Natural killer cell (primary cell): Measurements from ENCODE around the gene SYNGR2. TPM values are rescaled to one million over a fixed set of nuclear protein-coding genes. Genes with fewer than 3 reads are reported as not detected.
A peak's percentile ranks its signal among the peaks of the same experiment; 100 is the strongest.

Experiments
- ATAC-seq, 3 donors: fragments of 150-1000 bp in 2 of 3; fragments of 200-7000 bp in 1 of 3; cut with Tn5 transposase; 1 replicate in 1 of 3; 2 replicates in 2 of 3; pipeline ENCODE4 v1.10.0; 2021; ENCODE audit warnings: mild to moderate bottlenecking in 2 of 3, moderate library complexity in 2 of 3
- DNase-seq, 2 donors: peaks; one replicate each; pipeline versions ENCODE4 v3.0.0 to v3.0.0-alpha.2; 2013 to 2021; ENCODE audit warnings: mixed read lengths in 1 of 2
- H3K27ac ChIP-seq: one replicate; pipeline ENCODE4 v1.5.1; 2013; ENCODE audit warnings: mild to moderate bottlenecking, low read length
- H3K27me3 ChIP-seq: one replicate; pipeline ENCODE4 v1.6.1; 2013; ENCODE audit warnings: low read length; ENCODE audit not compliant: control insufficient read depth, insufficient read depth
- H3K36me3 ChIP-seq: one replicate; pipeline ENCODE4 v1.6.1; 2013; ENCODE audit warnings: low read length; ENCODE audit not compliant: control insufficient read depth, insufficient read depth
- H3K4me1 ChIP-seq: one replicate; pipeline ENCODE4 v1.6.1; 2013; ENCODE audit warnings: low read length; ENCODE audit not compliant: control insufficient read depth, insufficient read depth
- H3K4me3 ChIP-seq: one replicate; pipeline ENCODE4 v1.5.1; 2013; ENCODE audit warnings: low read length
- H3K9me3 ChIP-seq: one replicate; pipeline ENCODE4 v1.6.1; 2013; ENCODE audit warnings: low read length; ENCODE audit not compliant: control insufficient read depth, insufficient read depth
- H3K27ac Mint-ChIP-seq, 2 donors: one replicate each; pipeline ENCODE4 v1.8.0; 2022; ENCODE audit warnings: mild to moderate bottlenecking in 2 of 2, mixed read lengths in 2 of 2, moderate library complexity in 1 of 2
- H3K27me3 Mint-ChIP-seq, 2 donors: one replicate each; pipeline ENCODE4 v1.8.0; 2022; ENCODE audit warnings: low read depth in 2 of 2, mixed read lengths in 2 of 2
- H3K36me3 Mint-ChIP-seq: one replicate; pipeline ENCODE4 v1.8.0; 2022; ENCODE audit warnings: mixed read lengths
- H3K4me1 Mint-ChIP-seq, 2 donors: one replicate each; pipeline ENCODE4 v1.8.0; 2022; ENCODE audit warnings: mixed read lengths in 2 of 2
- H3K4me3 Mint-ChIP-seq: one replicate; pipeline ENCODE4 v1.8.0; 2022; ENCODE audit warnings: mild to moderate bottlenecking, moderate library complexity, mixed read lengths
- H3K9me3 Mint-ChIP-seq, 2 donors: one replicate each; pipeline ENCODE4 v1.8.0; 2022; ENCODE audit warnings: mixed read lengths in 2 of 2
- WGBS: methylation state at CpG from one replicate; pipeline ENCODE4 v1.1.7; 2013; ENCODE audit warnings: missing lambda C conversion rate; ENCODE audit not compliant: insufficient coverage; 5-methylcytosine and 5-hydroxymethylcytosine counted together
- intact Hi-C: fragments of 100-400 bp; cut with micrococcal nuclease; formaldehyde crosslinking; loops from one replicate; pipeline ENCODE4 v1.14.2; 2022
- total RNA-seq, 4 donors: library from RNA; stranded (reverse); fragments of 120-200 nt in 1 of 4; gene quantifications; one replicate each; pipeline versions ENCODE4 v1.2.3 to v1.2.4, GENCODE V29; 2013 to 2022
- TF ChIP-seq, protein P1 (sequence below): fragments of 200-600 bp; IDR thresholded peaks from one replicate; pipeline ENCODE4 v1.8.0; 2022; ENCODE audit warnings: antibody characterized with exemption

Gene SYNGR2
- total RNA-seq, 3 donors from 2014 or later (not counting 1 experiment from before 2014, with no cell fraction given) = 41.2 to 62.1 (median 43.5) TPM

DNA sequence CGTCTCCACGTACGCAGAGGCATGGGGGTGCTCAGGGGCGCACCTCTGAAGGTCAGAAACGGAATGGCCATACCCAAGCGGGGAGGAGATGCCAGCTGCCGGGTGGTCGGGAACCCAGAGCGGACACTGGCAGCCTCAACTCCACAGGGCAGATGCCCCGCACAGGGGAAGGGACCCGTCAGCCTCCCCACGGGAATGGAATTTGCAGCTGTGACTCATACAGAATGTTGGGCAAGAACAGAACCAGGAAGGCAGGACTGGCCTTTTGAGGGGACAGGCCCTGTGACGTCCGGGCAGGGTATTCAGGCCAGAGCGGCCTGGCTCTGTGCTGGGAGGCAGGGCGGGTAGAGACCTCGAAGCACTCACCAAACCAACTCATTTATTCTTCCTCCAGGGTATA lies 11.0 kb downstream of the SYNGR2 start:
- ATAC-seq (no peak), DNase-seq (no peak)
- H3K4me1 Mint-ChIP-seq = peaks cover 9 to 17% of the 10 kb centered on the region in 2 donors
- no peaks in the 10 kb centered on the region for H3K9me3 Mint-ChIP-seq
- Histone ChIP-seq H3K9me3 (no peaks in the 10 kb centered on the region), H3K4me1 (peaks cover 36% of the 10 kb centered on the region), H3K27me3 (no peaks in the 10 kb centered on the region), H3K4me3 (no peak overlapping the region), H3K27ac (peak overlapping the region; percentile 65), H3K36me3 (no peaks in the 10 kb centered on the region)
- H3K36me3 Mint-ChIP-seq = no peaks in the 10 kb centered on the region
- 97% methylated on average over 17 of the region's 17 CpGs for WGBS
- intact Hi-C loops = no loop called here
- H3K27me3 Mint-ChIP-seq = no peaks in the 10 kb centered on the region
- H3K27ac Mint-ChIP-seq = peak overlapping the region; percentile 85 to 88
- TF ChIP-seq, protein P1, sequence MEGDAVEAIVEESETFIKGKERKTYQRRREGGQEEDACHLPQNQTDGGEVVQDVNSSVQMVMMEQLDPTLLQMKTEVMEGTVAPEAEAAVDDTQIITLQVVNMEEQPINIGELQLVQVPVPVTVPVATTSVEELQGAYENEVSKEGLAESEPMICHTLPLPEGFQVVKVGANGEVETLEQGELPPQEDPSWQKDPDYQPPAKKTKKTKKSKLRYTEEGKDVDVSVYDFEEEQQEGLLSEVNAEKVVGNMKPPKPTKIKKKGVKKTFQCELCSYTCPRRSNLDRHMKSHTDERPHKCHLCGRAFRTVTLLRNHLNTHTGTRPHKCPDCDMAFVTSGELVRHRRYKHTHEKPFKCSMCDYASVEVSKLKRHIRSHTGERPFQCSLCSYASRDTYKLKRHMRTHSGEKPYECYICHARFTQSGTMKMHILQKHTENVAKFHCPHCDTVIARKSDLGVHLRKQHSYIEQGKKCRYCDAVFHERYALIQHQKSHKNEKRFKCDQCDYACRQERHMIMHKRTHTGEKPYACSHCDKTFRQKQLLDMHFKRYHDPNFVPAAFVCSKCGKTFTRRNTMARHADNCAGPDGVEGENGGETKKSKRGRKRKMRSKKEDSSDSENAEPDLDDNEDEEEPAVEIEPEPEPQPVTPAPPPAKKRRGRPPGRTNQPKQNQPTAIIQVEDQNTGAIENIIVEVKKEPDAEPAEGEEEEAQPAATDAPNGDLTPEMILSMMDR = no peak
- H3K4me3 Mint-ChIP-seq = peak overlapping the region; percentile 17

DNA sequence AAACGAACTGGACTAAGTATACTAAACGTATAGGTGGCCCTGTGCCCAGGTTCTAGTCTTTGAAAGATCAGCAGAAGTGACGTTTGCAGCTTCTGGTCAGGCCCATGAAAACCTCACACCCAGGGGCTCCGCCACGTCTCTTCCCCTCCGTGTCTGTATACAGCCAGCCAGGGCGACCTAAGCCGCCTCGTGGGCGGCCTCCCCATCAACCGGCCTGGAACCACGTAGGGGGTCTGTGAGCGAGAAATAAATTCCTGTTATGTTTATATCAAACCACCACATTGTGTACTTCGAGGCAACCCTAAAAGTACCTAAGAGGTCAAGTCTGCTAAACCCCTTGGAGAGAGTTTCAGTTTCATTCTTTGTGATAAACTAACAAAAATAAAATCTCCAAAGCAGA lies 11.7 kb downstream of the SYNGR2 start:
- Histone ChIP-seq H3K9me3 (no peaks in the 10 kb centered on the region), H3K4me1 (peaks cover 29% of the 10 kb centered on the region), H3K27me3 (no peaks in the 10 kb centered on the region), H3K4me3 (peak overlapping the region; percentile 11), H3K36me3 (no peaks in the 10 kb centered on the region), H3K27ac (peak overlapping the region; percentile 65)
- DNase-seq = peak; percentile 18 to 36
- no peaks in the 10 kb centered on the region for H3K27me3 Mint-ChIP-seq
- intact Hi-C loops = no loop called here
- peak overlapping the region; percentile 85 to 88 for H3K27ac Mint-ChIP-seq
- TF ChIP-seq, protein P1 = no peak
- H3K4me1 Mint-ChIP-seq = peaks cover 9 to 17% of the 10 kb centered on the region in 2 donors
- peak overlapping the region; percentile 71 for H3K4me3 Mint-ChIP-seq
- 25% methylated on average over 14 of the region's 14 CpGs for whole genome bisulfite sequencing
- H3K36me3 Mint-ChIP-seq = no peaks in the 10 kb centered on the region
- H3K9me3 Mint-ChIP-seq = no peaks in the 10 kb centered on the region
- ATAC-seq = peak; percentile 74 to 76 (median 74)

DNA sequence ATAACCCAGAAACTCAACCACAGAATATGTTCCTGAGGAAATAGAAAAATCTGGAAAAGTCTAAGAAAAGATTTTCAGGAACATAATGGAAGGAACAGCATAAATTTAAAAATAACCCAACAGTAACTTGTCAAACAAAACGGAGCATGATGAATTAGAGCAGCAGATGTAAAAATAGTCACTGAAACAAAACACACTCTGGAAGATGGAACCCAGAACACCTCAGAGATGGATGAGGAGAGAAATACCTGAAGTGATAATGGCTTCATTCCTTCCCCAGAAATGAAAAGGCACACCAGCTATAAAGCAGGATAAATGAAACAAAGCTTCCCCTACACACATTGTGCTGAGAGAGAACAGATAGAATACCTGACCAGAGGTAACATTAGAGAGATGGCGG lies 12.1 kb downstream of the SYNGR2 start:
- intact Hi-C loops = no loop called here
- no peaks in the 10 kb centered on the region for H3K27me3 Mint-ChIP-seq
- H3K36me3 Mint-ChIP-seq = no peaks in the 10 kb centered on the region
- TF ChIP-seq, protein P1 = no peak
- Histone ChIP-seq H3K4me3 (peak overlapping the region; percentile 11), H3K4me1 (peaks cover 24% of the 10 kb centered on the region), H3K36me3 (no peaks in the 10 kb centered on the region), H3K9me3 (no peaks in the 10 kb centered on the region), H3K27me3 (no peaks in the 10 kb centered on the region), H3K27ac (peak overlapping the region; percentile 65)
- peaks cover 9 to 17% of the 10 kb centered on the region in 2 donors for H3K4me1 Mint-ChIP-seq
- DNase-seq (no peak), ATAC-seq (no peak)
- no peaks in the 10 kb centered on the region for H3K9me3 Mint-ChIP-seq
- 94% methylated on average over 1 of the region's 2 CpGs for WGBS
- peak overlapping the region; percentile 85 to 88 for H3K27ac Mint-ChIP-seq
- H3K4me3 Mint-ChIP-seq = peak overlapping the region; percentile 71

DNA sequence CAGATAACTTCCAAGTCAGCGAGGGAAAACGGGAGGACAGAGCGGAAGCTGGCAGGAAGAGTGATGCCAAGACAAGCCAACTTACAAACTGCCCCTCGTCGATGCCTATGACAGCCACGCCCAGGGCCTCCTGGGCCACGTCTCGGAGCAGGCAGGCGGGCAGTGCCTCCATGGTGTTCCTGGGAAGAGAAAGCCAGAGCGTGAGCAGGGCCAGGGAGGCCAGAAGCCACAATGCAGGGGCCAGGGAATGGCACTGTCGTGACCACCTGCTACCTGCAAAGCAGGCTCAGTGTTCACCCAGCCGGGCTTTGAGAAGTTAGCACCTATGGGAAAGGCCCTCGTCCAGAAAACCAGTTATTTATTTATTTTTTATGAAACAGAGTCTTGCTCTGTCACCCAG lies 14.1 kb downstream of the SYNGR2 start:
- intact Hi-C loops = no loop called here
- Histone ChIP-seq H3K27ac (no peak overlapping the region), H3K27me3 (no peaks in the 10 kb centered on the region), H3K36me3 (no peaks in the 10 kb centered on the region), H3K9me3 (no peaks in the 10 kb centered on the region), H3K4me3 (no peak overlapping the region), H3K4me1 (peaks cover 29% of the 10 kb centered on the region)
- no peak overlapping the region for H3K4me3 Mint-ChIP-seq
- H3K27me3 Mint-ChIP-seq = no peaks in the 10 kb centered on the region
- H3K36me3 Mint-ChIP-seq = no peaks in the 10 kb centered on the region
- H3K9me3 Mint-ChIP-seq = no peaks in the 10 kb centered on the region
- WGBS = 95% methylated on average over 13 of the region's 13 CpGs
- TF ChIP-seq, protein P1 = no peak
- H3K27ac Mint-ChIP-seq = no peak overlapping the region
- no peak for ATAC-seq
- DNase-seq = no peak
- peaks cover 9 to 26% of the 10 kb centered on the region in 2 donors for H3K4me1 Mint-ChIP-seq
